ENCODE data around the gene SPECC1L. TPM values are rescaled to one million over a fixed set of nuclear protein-coding genes. Genes with fewer than 3 reads are reported as not detected.

SPECC1L gene
- total and polyA plus RNA-seq, 2 experiments from 2014 or later: 19.7 to 43.2 TPM

- no peak for TF ChIP-seq CTCF (IDR thresholded peaks at IDR 0.05; ENCODE audit: low read depth, low read length)
- Histone ChIP-seq H3K27me3 (no peaks in the 10 kb centered on the region), H3K36me3 (no peaks in the 10 kb centered on the region), H3K9me3 (ENCODE audit: low read depth) (no peaks in the 10 kb centered on the region), H3K27ac (no peak overlapping the region), H3K4me3 (no peak overlapping the region), H3K4me1 (ENCODE audit: low read depth) (no peaks in the 10 kb centered on the region)
- no peak for DNase-seq (ENCODE audit: low read depth in 1 of 2, low spot score in 1 of 2)
Measured at GRCh38 chr22:24433828-24434470, 163.3 kb downstream of the SPECC1L start.

- no peaks in the 10 kb centered on the region for H3K9me3 ChIP-seq (ENCODE audit: low read depth)
- H3K27me3 ChIP-seq: no peaks in the 10 kb centered on the region
- no peaks in the 10 kb centered on the region for H3K36me3 ChIP-seq
- no peak for TF ChIP-seq CTCF (IDR thresholded peaks at IDR 0.05; ENCODE audit: low read depth, low read length)
- no peak overlapping the region for H3K27ac ChIP-seq
- no peak overlapping the region for H3K4me3 ChIP-seq
- no peaks in the 10 kb centered on the region for H3K4me1 ChIP-seq (ENCODE audit: low read depth)
- DNase-seq (ENCODE audit: low read depth in 1 of 2, low spot score in 1 of 2): peak in 1 of 2 donors; percentile 80
Measured at GRCh38 chr22:24434471-24435322, 164.1 kb downstream of the SPECC1L start.

GRCh38 chr22:24435323-24435645 is 164.7 kb downstream of the SPECC1L start:
- no peak for DNase-seq (ENCODE audit: low read depth in 1 of 2, low spot score in 1 of 2)
- H3K9me3 ChIP-seq (ENCODE audit: low read depth): no peaks in the 10 kb centered on the region
- H3K27me3 ChIP-seq: no peaks in the 10 kb centered on the region
- H3K4me3 ChIP-seq: no peak overlapping the region
- no peaks in the 10 kb centered on the region for H3K4me1 ChIP-seq (ENCODE audit: low read depth)
- H3K36me3 ChIP-seq: no peaks in the 10 kb centered on the region
- TF ChIP-seq CTCF (IDR thresholded peaks at IDR 0.05; ENCODE audit: low read depth, low read length): no peak
- H3K27ac ChIP-seq: no peak overlapping the region

- H3K9me3 ChIP-seq (ENCODE audit: low read depth): no peaks in the 10 kb centered on the region
- no peak overlapping the region for H3K27ac ChIP-seq
- TF ChIP-seq CTCF (IDR thresholded peaks at IDR 0.05; ENCODE audit: low read depth, low read length): no peak
- DNase-seq (ENCODE audit: low read depth in 1 of 2, low spot score in 1 of 2): no peak
- no peak overlapping the region for H3K4me3 ChIP-seq
- H3K4me1 ChIP-seq (ENCODE audit: low read depth): no peaks in the 10 kb centered on the region
- H3K27me3 ChIP-seq: no peaks in the 10 kb centered on the region
- H3K36me3 ChIP-seq: no peaks in the 10 kb centered on the region
Measured at GRCh38 chr22:24435861-24436371, 165.3 kb downstream of the SPECC1L start.

GRCh38 chr22:24436553-24436952 is 165.9 kb downstream of the SPECC1L start:
- H3K4me3 ChIP-seq: no peak overlapping the region
- H3K9me3 ChIP-seq (ENCODE audit: low read depth): no peaks in the 10 kb centered on the region
- DNase-seq (ENCODE audit: low read depth in 1 of 2, low spot score in 1 of 2): no peak
- H3K4me1 ChIP-seq (ENCODE audit: low read depth): no peaks in the 10 kb centered on the region
- TF ChIP-seq CTCF (IDR thresholded peaks at IDR 0.05; ENCODE audit: low read depth, low read length): no peak
- no peaks in the 10 kb centered on the region for H3K36me3 ChIP-seq
- no peaks in the 10 kb centered on the region for H3K27me3 ChIP-seq
- no peak overlapping the region for H3K27ac ChIP-seq
